C4-2B (cell line): ENCODE data around the gene MTRR.
A peak's percentile ranks its signal among the peaks of the same experiment; 100 is the strongest.

Experiments
- H3K27ac ChIP-seq: fragments of 450-650 bp; 2 replicates; pipeline ENCODE4 v1.5.1; 2017
- ZFX ChIP-seq: fragments of 450-650 bp; IDR thresholded peaks from 2 replicates; pipeline ENCODE4 v1.6.1; 2017
- TF ChIP-seq, protein P1 (sequence below): fragments of 450-650 bp; conservative IDR thresholded peaks from 2 replicates; pipeline ENCODE4 v1.5.1; 2017; ENCODE audit warnings: mild to moderate bottlenecking

Gene MTRR

DNA sequence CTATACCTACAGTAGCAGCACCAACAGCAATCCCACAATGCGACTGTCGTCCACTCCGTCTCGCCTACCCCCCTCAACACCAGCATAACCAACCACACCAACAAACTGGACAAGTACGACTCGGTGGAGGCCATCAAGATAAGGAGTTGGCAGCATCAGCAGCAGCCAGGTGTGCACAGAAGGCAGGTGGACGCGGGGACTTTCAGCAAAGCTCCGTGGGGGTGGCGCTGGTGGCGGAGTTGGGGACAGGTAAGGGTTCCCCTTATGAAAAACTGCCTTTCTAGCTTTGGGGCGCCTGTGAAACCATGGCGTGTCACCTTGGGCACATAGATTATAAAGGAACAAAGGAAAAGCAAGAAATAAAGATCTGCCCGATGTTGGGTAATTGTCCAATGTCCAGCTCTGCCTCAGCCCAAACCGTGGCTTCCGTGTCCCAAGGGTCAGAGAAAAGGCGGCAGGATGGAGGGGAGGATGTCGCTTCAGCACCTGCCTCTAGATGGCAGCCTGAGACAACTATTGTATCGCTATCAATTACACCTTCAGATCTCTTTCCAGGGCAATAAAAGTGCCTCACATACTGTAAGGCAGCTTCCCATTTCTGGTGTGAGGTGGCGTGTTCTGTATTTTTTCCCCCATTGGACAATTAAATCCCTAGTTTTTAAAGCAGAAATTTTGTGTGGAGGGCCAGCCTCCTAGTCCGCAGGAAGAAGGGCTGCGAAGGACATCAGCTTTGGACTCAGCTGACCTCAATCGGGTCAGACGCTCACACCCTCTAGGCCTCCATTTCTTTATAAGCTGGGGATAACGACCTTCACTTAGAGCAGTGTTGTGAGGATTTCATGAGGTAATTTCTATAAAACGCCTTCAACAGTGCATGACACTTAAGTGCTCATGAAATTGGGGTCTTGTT, 58.8 kb downstream of the MTRR start:
- no peak overlapping the region for H3K27ac ChIP-seq
- TF ChIP-seq, protein P1, sequence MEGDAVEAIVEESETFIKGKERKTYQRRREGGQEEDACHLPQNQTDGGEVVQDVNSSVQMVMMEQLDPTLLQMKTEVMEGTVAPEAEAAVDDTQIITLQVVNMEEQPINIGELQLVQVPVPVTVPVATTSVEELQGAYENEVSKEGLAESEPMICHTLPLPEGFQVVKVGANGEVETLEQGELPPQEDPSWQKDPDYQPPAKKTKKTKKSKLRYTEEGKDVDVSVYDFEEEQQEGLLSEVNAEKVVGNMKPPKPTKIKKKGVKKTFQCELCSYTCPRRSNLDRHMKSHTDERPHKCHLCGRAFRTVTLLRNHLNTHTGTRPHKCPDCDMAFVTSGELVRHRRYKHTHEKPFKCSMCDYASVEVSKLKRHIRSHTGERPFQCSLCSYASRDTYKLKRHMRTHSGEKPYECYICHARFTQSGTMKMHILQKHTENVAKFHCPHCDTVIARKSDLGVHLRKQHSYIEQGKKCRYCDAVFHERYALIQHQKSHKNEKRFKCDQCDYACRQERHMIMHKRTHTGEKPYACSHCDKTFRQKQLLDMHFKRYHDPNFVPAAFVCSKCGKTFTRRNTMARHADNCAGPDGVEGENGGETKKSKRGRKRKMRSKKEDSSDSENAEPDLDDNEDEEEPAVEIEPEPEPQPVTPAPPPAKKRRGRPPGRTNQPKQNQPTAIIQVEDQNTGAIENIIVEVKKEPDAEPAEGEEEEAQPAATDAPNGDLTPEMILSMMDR, result peak; percentile 85
- TF ChIP-seq ZFX, result no peak

- no peak for TF ChIP-seq ZFX
- TF ChIP-seq, protein P1, result no peak
- H3K27ac ChIP-seq, result no peak overlapping the region
Measured at GRCh38 chr5:7930011-7930410, 61.1 kb downstream of the MTRR start.

DNA sequence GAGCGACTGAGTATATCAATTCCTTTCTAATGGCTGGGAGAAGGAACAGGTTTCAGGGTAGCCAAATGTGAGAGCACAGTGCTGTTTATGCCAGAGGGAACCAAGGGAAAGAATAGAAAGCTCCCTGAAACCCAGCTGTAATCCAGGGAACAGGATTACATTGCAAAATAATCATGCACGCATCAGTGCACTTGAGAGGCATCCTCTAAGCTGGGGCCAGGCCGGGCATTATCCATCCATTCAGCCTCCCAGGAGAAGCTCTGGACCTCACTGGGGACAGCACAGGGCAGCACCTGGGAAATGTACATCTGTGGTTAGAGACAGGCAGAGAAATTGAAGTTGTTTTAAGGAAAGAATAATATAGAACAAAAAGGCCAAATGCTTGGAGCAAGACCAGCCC, 72.7 kb downstream of the MTRR start:
- no peak for TF ChIP-seq ZFX
- TF ChIP-seq, protein P1, result no peak
- H3K27ac ChIP-seq, result no peak overlapping the region

- H3K27ac ChIP-seq, result no peak overlapping the region
Measured at GRCh38 chr5:7947301-7947700, 78.4 kb downstream of the MTRR start.

More at GRCh38 chr5:7947301-7947700, 78.4 kb downstream of the MTRR start:
- TF ChIP-seq, protein P1, result no peak
- no peak for TF ChIP-seq ZFX
